PC-9 (cell line): ENCODE results near the gene ITIH5. TPM values are rescaled to one million over a fixed set of nuclear protein-coding genes. Genes with fewer than 3 reads are reported as not detected.
"Not testable (repeated sequence)": the region's sequence is repeated elsewhere in the genome, so short reads cannot be mapped to it uniquely, and the experiment has no call there.

Experiments
- BruUV-seq: library from RNA; stranded (reverse); fragments of 400-500 nt; replicated peaks from 2 replicates; lab custom pipeline; 2021; lab: Mats Ljungman, UMichigan
- CTCF ChIA-PET: fragments of 300-600 bp; sonication (Branson Sonifier 250); formaldehyde crosslinking; loops from one replicate; lab custom pipeline; 2022; ENCODE audit warnings: antibody characterized with exemption; lab: Charles Lee
- POLR2A ChIA-PET: fragments of 300-600 bp; sonication (Branson Sonifier 250); formaldehyde crosslinking; loops from one replicate; lab custom pipeline; 2022; ENCODE audit warnings: antibody characterized with exemption; ENCODE audit not compliant: unreplicated experiment; lab: Charles Lee
- DNase-seq, 2 experiments: peaks; one replicate each; pipeline versions ENCODE4 v3.0.0 to v3.0.0-alpha.2; 2015 to 2022; ENCODE audit warnings: mixed read lengths in 1 of 2
- H2AFZ ChIP-seq: fragments of 200-600 bp; sonication (generic); 2 replicates; pipeline ENCODE4 v1.8.1; 2017; ENCODE audit warnings: antibody characterized with exemption
- H3F3A ChIP-seq: fragments of 200-600 bp; sonication (generic); 2 replicates; pipeline ENCODE4 v1.8.1; 2017; ENCODE audit warnings: antibody characterized with exemption, mild to moderate bottlenecking, low read depth; ENCODE audit not compliant: insufficient read depth
- H3K27ac ChIP-seq: fragments of 200-600 bp; sonication (generic); 2 replicates; pipeline ENCODE4 v1.6.1; 2016; ENCODE audit warnings: mixed run types
- H3K27me3 ChIP-seq: fragments of 200-600 bp; sonication (generic); 2 replicates; pipeline ENCODE4 v1.6.1; 2016; ENCODE audit warnings: low read depth, mixed run types; ENCODE audit not compliant: insufficient read depth
- H3K36me3 ChIP-seq: fragments of 200-600 bp; sonication (generic); 2 replicates; pipeline ENCODE4 v1.6.1; 2016; ENCODE audit warnings: low read depth, mixed run types
- H3K4me1 ChIP-seq: fragments of 200-600 bp; sonication (generic); replicated peaks from 2 replicates; pipeline ENCODE4 v1.6.1; 2016; ENCODE audit warnings: mixed run types; ENCODE audit not compliant: insufficient read depth
- H3K4me2 ChIP-seq: fragments of 200-600 bp; sonication (generic); 2 replicates; pipeline ENCODE4 v1.6.1; 2017; ENCODE audit warnings: mixed run types
- H3K4me3 ChIP-seq: fragments of 200-600 bp; sonication (generic); 2 replicates; pipeline ENCODE4 v1.6.1; 2016; ENCODE audit warnings: mixed run types
- H3K79me2 ChIP-seq: fragments of 200-600 bp; sonication (generic); 2 replicates; pipeline ENCODE4 v1.6.1; 2017; ENCODE audit warnings: low read depth, mixed run types
- H3K9me2 ChIP-seq: fragments of 200-600 bp; sonication (generic); 2 replicates; pipeline ENCODE4 v1.8.1; 2017; ENCODE audit warnings: mild to moderate bottlenecking; ENCODE audit not compliant: insufficient read depth
- H3K9me3 ChIP-seq: fragments of 200-600 bp; sonication (generic); 2 replicates; pipeline ENCODE4 v1.8.1; 2016; ENCODE audit warnings: low read depth; ENCODE audit not compliant: insufficient read depth
- H4K20me1 ChIP-seq: fragments of 200-600 bp; sonication (generic); 2 replicates; pipeline ENCODE4 v1.8.1; 2017; ENCODE audit not compliant: insufficient read depth
- EZH2 ChIP-seq: fragments of 200-600 bp; sonication (generic); IDR thresholded peaks from 2 replicates; pipeline ENCODE4 v1.8.0; 2017; ENCODE audit warnings: antibody characterized with exemption, low read depth
- intact Hi-C: fragments of 100-400 bp; cut with micrococcal nuclease; formaldehyde crosslinking; loops from one replicate; pipeline ENCODE4 v1.10.0; 2022; ENCODE audit not compliant: unreplicated experiment
- total RNA-seq: library from RNA; stranded (reverse); gene quantifications from 2 replicates; pipeline ENCODE4 v1.2.3, GENCODE V29; 2021
- TF ChIP-seq, protein P1 (sequence below): fragments of 200-600 bp; sonication (generic); conservative IDR thresholded peaks from 2 replicates; pipeline ENCODE4 v1.6.1; 2017; ENCODE audit warnings: mixed run types, antibody characterized with exemption, mild to moderate bottlenecking, moderate library complexity

The ITIH5 gene
- total RNA-seq, 1 experiment from 2014 or later, result not detected

- POLR2A ChIA-PET, result no interaction called here
- Histone ChIP-seq H4K20me1 (no peaks in the 10 kb centered on the region), H2AFZ (no peak overlapping the region), H3K4me3 (no peak overlapping the region), H3K4me2 (no peak overlapping the region), H3K79me2 (no peaks in the 10 kb centered on the region), H3K27ac (no peak overlapping the region), H3K36me3 (no peaks in the 10 kb centered on the region), H3K9me3 (no peaks in the 10 kb centered on the region), H3K4me1 (no peaks in the 10 kb centered on the region), H3K9me2 (no peaks in the 10 kb centered on the region), H3K27me3 (peaks cover 4% of the 10 kb centered on the region; the same call in 1 of the 2 replicates), H3F3A (no peaks in the 10 kb centered on the region)
- TF ChIP-seq, protein P1, sequence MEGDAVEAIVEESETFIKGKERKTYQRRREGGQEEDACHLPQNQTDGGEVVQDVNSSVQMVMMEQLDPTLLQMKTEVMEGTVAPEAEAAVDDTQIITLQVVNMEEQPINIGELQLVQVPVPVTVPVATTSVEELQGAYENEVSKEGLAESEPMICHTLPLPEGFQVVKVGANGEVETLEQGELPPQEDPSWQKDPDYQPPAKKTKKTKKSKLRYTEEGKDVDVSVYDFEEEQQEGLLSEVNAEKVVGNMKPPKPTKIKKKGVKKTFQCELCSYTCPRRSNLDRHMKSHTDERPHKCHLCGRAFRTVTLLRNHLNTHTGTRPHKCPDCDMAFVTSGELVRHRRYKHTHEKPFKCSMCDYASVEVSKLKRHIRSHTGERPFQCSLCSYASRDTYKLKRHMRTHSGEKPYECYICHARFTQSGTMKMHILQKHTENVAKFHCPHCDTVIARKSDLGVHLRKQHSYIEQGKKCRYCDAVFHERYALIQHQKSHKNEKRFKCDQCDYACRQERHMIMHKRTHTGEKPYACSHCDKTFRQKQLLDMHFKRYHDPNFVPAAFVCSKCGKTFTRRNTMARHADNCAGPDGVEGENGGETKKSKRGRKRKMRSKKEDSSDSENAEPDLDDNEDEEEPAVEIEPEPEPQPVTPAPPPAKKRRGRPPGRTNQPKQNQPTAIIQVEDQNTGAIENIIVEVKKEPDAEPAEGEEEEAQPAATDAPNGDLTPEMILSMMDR, result no peak
- no peak for TF ChIP-seq EZH2
- no TSS peak for BruUV-seq
- DNase-seq, result no peak
- intact Hi-C loops, result loop anchor here (5.0 to 10.0 kb wide), 2 partner anchors 1025 to 1618 kb away; no protein-coding TSS in a partner anchor
- CTCF ChIA-PET, result no interaction called here
Measured at GRCh38 chr10:7689591-7689990, 22.8 kb upstream of the ITIH5 start.

DNA sequence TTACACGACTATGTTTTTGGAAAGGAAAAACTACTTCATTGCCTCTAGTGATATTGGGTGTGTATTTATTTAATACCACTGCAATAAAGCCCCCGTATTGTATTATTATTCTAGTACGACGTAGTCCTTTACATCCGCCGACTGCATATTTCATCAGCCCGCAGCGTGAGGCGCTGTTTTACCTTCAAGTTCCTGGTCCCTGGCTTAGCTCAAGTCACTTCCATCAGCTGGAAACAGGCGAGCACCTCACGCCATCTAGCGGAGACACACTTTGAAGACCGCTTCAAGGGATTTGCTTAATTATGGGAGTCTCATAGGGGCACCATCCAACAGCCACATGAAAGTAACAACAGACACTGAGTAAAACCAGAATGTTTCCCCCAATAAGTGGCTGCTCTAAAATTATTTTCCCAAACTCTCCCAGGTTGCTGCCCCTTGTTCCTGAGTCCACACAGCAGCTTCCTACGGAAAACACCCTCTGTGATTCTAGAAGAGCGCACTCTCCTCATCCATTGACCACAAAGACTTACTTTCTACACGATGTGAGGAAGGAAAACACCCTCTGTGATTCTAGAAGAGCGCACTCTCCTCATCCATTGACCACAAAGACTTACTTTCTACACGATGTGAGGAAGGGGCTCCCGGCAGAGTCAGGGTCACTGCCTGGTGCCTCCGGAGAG is 20.6 kb upstream of the ITIH5 start:
- Histone ChIP-seq H3F3A (no peaks in the 10 kb centered on the region), H3K79me2 (no peaks in the 10 kb centered on the region), H2AFZ (no peak overlapping the region), H4K20me1 (no peaks in the 10 kb centered on the region), H3K36me3 (no peaks in the 10 kb centered on the region), H3K27me3 (peaks cover 4% of the 10 kb centered on the region; the same call in 1 of the 2 replicates), H3K4me2 (peak overlapping the region; percentile 27; the same call in 1 of the 2 replicates), H3K4me1 (no peaks in the 10 kb centered on the region), H3K27ac (no peak overlapping the region), H3K4me3 (no peak overlapping the region), H3K9me3 (no peaks in the 10 kb centered on the region), H3K9me2 (no peaks in the 10 kb centered on the region)
- POLR2A ChIA-PET, result no interaction called here
- CTCF ChIA-PET, result interaction anchor here (0.6 to 1.5 kb wide), 3 partner anchors 162 to 1203 kb away, joined by 6 to 18 read pairs (median 9); no protein-coding TSS in a partner anchor
- no TSS peak for BruUV-seq
- intact Hi-C loops, result loop anchor here (1.0 to 10.0 kb wide), 3 partner anchors 162 to 1620 kb away; no protein-coding TSS in a partner anchor
- DNase-seq, result peak; percentile 55 to 63
- TF ChIP-seq EZH2, result no peak
- TF ChIP-seq, protein P1, result peak; percentile 71

- no peak overlapping the region for H2AFZ ChIP-seq
- intact Hi-C loops, result loop anchor here (1.0 to 10.0 kb wide), 3 partner anchors 161 to 1621 kb away; no protein-coding TSS in a partner anchor
- ChIA-PET CTCF (interaction anchor here (0.6 to 1.5 kb wide), 3 partner anchors 161 to 1204 kb away, joined by 6 to 18 read pairs (median 9); no protein-coding TSS in a partner anchor), POLR2A (no interaction called here)
- BruUV-seq, result no TSS peak
- no peak for DNase-seq
- peaks cover 4% of the 10 kb centered on the region; the same call in 1 of the 2 replicates for H3K27me3 ChIP-seq
- H3K27ac ChIP-seq, result no peak overlapping the region
- peak overlapping the region; percentile 27; the same call in 1 of the 2 replicates for H3K4me2 ChIP-seq
- H3K4me1 ChIP-seq, result no peaks in the 10 kb centered on the region
- H3F3A ChIP-seq, result no peaks in the 10 kb centered on the region
- no peaks in the 10 kb centered on the region for H3K36me3 ChIP-seq
- H3K79me2 ChIP-seq, result no peaks in the 10 kb centered on the region
- H3K9me3 ChIP-seq, result no peaks in the 10 kb centered on the region
- TF ChIP-seq, protein P1, result no peak
- no peak for TF ChIP-seq EZH2
- no peaks in the 10 kb centered on the region for H4K20me1 ChIP-seq
- no peak overlapping the region for H3K4me3 ChIP-seq
- H3K9me2 ChIP-seq, result no peaks in the 10 kb centered on the region
Measured at GRCh38 chr10:7686351-7687171, 19.8 kb upstream of the ITIH5 start.

GRCh38 chr10:7680078-7680477 is 13.3 kb upstream of the ITIH5 start:
- H3K27me3 ChIP-seq, result peaks cover 10% of the 10 kb centered on the region; the same call in 1 of the 2 replicates
- BruUV-seq, POLR2A ChIA-PET, H3K4me1 ChIP-seq, H3K4me3 ChIP-seq, H3F3A ChIP-seq, H3K36me3 ChIP-seq, H3K79me2 ChIP-seq, H3K4me2 ChIP-seq, H2AFZ ChIP-seq, H4K20me1 ChIP-seq, H3K9me3 ChIP-seq, H3K9me2 ChIP-seq, H3K27ac ChIP-seq, CTCF ChIA-PET, DNase-seq: not testable (repeated sequence)
- intact Hi-C loops, result loop anchor here (10.0 kb wide), 1 partner anchor 1015 kb away; no protein-coding TSS in a partner anchor
